Motor neuron (in vitro differentiated cells): ENCODE measurements around the gene PLOD3. TPM values are rescaled to one million over a fixed set of nuclear protein-coding genes. Genes with fewer than 3 reads are reported as not detected.
"Not testable (repeated sequence)": the region's sequence is repeated elsewhere in the genome, so short reads cannot be mapped to it uniquely, and the experiment has no call there.

Experiments used
- ATAC-seq, 8 experiments: fragments of 200-7000 bp; cut with Tn5 transposase; replicated peaks in 6 of 8; 2 replicates each; pipeline ENCODE4 v1.8.0; 2021; ENCODE audit warnings: mild to moderate bottlenecking in 8 of 8, moderate library complexity in 8 of 8
- H3K27ac ChIP-seq, 2 donors: fragments of 250-450 bp; sonication (Bioruptor Pico); 2 replicates each; pipeline ENCODE4 v1.9.0; 2021; ENCODE audit warnings: antibody characterized with exemption in 2 of 2, mild to moderate bottlenecking in 2 of 2, moderate library complexity in 1 of 2
- H3K4me1 ChIP-seq, 2 donors: fragments of 250-450 bp; sonication (Bioruptor Pico); replicated peaks in 1 of 2; 2 replicates each; pipeline ENCODE4 v1.6.1; 2021; ENCODE audit warnings: antibody characterized with exemption in 2 of 2, mild to moderate bottlenecking in 2 of 2, moderate library complexity in 1 of 2
- H3K4me3 ChIP-seq, 5 donors: fragments of 250-450 bp; sonication (Bioruptor Pico); 2 replicates each; pipeline ENCODE4 v1.9.0; 2021; ENCODE audit warnings: antibody characterized with exemption in 5 of 5, mild to moderate bottlenecking in 5 of 5, moderate library complexity in 4 of 5
- WGBS, 10 experiments: fragments of 450-650 bp; shearing (Covaris generic); methylation state at CpG; one replicate each; pipeline ENCODE4 v1.0.0; 2022; 5-methylcytosine and 5-hydroxymethylcytosine counted together
- in situ Hi-C, 9 experiments: fragments of 400-800 bp; cut with MboI; loops; one replicate each; pipeline ENCODE4 v1.15.0; 2021; ENCODE audit warnings: low sequenced_read_pairs in 9 of 9, low pct_unique_long_range_greater_than_20kb in 2 of 9; ENCODE audit not compliant: unreplicated experiment in 9 of 9
- total RNA-seq, 8 experiments: library from RNA; unstranded; fragments of 300-600 nt; gene quantifications; 2 replicates each; pipeline versions ENCODE4 v1.2.3 to v1.2.4, GENCODE V29; 2022

The PLOD3 gene
- total RNA-seq, 8 experiments from 2014 or later = 10.9 to 97.3 (median 28.1) TPM

DNA sequence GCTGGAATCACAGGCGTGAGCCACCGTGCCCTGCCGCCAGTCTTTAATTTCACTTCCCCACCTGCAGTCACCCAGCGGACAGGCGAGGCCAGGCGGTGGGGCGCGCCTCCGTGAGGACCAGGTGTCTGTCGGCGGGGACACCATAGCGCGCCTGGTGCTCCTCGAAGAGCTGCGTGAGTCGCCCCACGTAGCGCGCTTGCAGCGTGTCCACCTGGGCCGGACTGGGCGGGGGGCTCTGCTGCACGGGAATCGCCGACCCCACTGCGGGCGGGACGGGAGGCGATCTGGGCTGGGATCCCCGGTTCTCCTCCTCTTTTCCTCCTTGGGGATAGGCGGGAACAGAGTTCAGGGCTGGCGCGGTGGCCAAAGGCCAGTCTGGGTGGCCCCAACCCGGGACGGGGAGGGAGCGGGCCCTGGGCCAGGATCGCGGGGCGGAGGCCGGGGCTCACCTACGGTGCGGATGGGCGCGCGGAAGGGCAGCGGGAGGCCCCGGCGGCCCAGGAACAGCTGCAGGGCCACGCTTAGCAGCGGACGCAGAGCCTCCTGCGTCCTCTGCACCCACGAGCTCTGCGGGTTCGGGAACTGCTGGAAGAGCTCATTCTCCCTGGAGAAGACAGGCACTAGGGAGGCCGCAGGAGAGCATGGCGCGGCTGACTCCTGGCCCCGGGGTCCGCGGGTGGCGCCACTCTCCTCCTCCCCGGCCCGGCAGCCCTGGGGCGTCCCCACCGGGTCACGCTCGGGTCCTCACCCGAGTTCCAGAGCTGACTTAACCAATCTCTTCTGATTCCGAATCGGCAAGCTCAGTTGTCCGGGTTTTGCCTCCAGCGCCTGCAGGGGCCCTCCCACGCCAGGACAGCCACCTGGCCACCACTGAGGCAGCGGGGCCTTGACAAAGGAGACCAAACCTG, 15.4 kb downstream of the PLOD3 start:
- peak in 6 of 8 experiments; percentile 14 to 65 (median 40) for ATAC-seq
- Histone ChIP-seq H3K4me3 (no peak overlapping the region), H3K4me1 (peaks cover 0 to 15% of the 10 kb centered on the region in 2 donors), H3K27ac (no peak overlapping the region)
- in situ Hi-C loops = no loop called here
- 0 to 90% (median 29%) methylated on average over 1 to 8 of the region's 75 CpGs; no CpG with 5 or more reads in 4 of the 10 experiments for WGBS, 10 experiments

DNA sequence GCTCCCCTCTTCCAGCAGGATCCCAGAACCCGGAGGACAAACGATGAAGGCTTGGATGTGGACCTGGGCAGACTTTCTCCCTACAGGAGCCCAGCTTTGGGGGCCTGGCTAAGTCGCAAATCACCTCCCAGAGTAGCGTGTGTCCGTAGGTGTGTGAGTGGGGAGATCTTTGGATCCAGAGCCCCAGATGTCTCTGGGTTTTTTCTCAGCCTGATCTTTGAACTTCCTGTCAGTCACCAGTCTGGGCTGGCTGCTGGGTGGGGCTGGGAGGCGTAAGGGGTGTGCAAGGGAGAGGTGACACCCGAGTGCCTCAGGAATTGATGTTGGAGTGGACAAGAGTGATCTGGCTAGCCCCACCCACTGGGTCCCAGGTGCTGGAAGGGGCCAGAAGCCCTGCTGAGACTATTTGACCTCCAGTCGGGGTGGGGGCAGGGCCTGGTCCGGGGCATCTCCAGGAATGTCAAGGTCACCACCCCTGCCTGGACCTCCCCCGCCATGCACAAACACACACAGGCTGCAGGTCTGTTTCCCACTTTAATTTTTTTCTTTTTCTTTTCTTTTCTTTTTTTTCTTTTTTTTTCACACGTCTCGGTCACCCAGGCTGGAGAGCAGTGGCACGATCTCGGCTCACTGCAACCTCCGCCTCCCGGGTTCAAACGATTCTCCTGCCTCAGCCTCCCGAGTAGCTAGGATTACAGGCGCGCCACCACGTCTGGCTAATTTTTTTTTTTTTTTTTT, 16.4 kb downstream of the PLOD3 start, which contains the start of gene MOGAT3:
MOGAT3 (minus strand) TSS at position 175 of the 738 bp plus-strand sequence. CDS start 182 bp downstream, outside the sequence.
- H3K27ac ChIP-seq = no peak within 1 kb of the TSS
- peaks cover 0 to 15% of the 10 kb centered on the region in 2 donors for H3K4me1 ChIP-seq
- in situ Hi-C loops = no loop called here
- peak in 3 of 8 experiments; percentile 29 to 46 (median 37) for ATAC-seq
- WGBS, 10 experiments = 19 to 67% (median 49%) methylated on average over 2 to 17 of the region's 21 CpGs; no CpG with 5 or more reads in 1 of the 10 experiments
- H3K4me3 ChIP-seq = no peak within 1 kb of the TSS

- Histone ChIP-seq H3K27ac (no peak overlapping the region), H3K4me3 (no peak overlapping the region), H3K4me1 (peaks cover 0 to 15% of the 10 kb centered on the region in 2 donors)
- in situ Hi-C loops = no loop called here
- no peak for ATAC-seq
- no CpG with 5 or more reads among the region's 2 CpGs for WGBS, 10 experiments
These were observed 16.9 kb downstream of the PLOD3 start for GRCh38 chr7:101200504-101200861.

GRCh38 chr7:101199522-101199921, 17.9 kb downstream of the PLOD3 start:
- H3K27ac ChIP-seq, H3K4me3 ChIP-seq, ATAC-seq: not testable (repeated sequence)
- 67 to 100% (median 85%) methylated on average over 1 to 5 of the region's 10 CpGs; no CpG with 5 or more reads in 5 of the 10 experiments for WGBS, 10 experiments
- in situ Hi-C loops = loop anchor here in 1 of 9 experiments (25.0 kb wide), 1 partner anchor 312 kb away; the partner anchor contains the start of genes ACHE, SRRT and UFSP1
- peaks cover 0 to 15% of the 10 kb centered on the region in 2 donors for H3K4me1 ChIP-seq

GRCh38 chr7:101198476-101198875, 18.9 kb downstream of the PLOD3 start:
- whole genome bisulfite sequencing, 10 experiments = 87 to 95% methylated on average over 3 to 4 of the region's 14 CpGs; no CpG with 5 or more reads in 8 of the 10 experiments
- Histone ChIP-seq H3K27ac (no peak overlapping the region), H3K4me3 (no peak overlapping the region), H3K4me1 (peaks cover 0 to 15% of the 10 kb centered on the region in 2 donors)
- ATAC-seq = no peak
- in situ Hi-C loops = loop anchor here in 1 of 9 experiments (25.0 kb wide), 1 partner anchor 311 kb away; the partner anchor contains the start of genes ACHE, SRRT and UFSP1

DNA sequence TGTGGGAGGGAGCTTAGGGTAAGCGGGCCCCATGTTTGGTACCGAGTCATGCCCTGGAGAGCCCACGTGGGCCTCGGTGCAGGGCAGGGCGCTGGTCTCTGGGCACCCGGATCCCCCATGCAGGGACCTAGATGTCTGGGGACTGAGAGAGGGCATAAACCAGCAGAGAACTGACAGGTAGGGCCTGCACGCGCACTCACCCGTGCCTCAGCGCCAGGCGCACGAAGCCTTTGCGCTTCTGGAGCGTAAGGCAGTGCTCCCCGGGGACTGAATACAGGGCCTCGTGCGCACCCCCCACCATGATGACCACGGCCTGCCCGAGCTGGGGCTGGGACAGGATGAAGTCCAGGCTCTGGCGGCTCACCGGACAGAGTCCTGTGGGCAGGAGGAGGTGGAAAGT, 19.4 kb downstream of the PLOD3 start:
- 83% methylated on average over 2 of the region's 21 CpGs; no CpG with 5 or more reads in 9 of the 10 experiments for WGBS, 10 experiments
- ATAC-seq = no peak
- Histone ChIP-seq H3K4me3 (no peak overlapping the region), H3K27ac (no peak overlapping the region), H3K4me1 (peaks cover 0 to 15% of the 10 kb centered on the region in 2 donors)
- in situ Hi-C loops = loop anchor here in 1 of 9 experiments (25.0 kb wide), 1 partner anchor 311 kb away; the partner anchor contains the start of genes ACHE, SRRT and UFSP1

- peaks cover 0 to 5% of the 10 kb centered on the region in 2 donors for H3K4me1 ChIP-seq
- in situ Hi-C loops = loop anchor here in 1 of 9 experiments (25.0 kb wide), 1 partner anchor 309 kb away; the partner anchor contains the start of genes ACHE, SRRT and UFSP1
- H3K4me3 ChIP-seq = no peak overlapping the region
- 0 to 87% (median 80%) methylated on average over 1 to 3 of the region's 17 CpGs; no CpG with 5 or more reads in 7 of the 10 experiments for WGBS, 10 experiments
- H3K27ac ChIP-seq = peak overlapping the region in 1 of 2 donors; percentile 31
- no peak for ATAC-seq
These were observed 21.5 kb downstream of the PLOD3 start for GRCh38 chr7:101195884-101196283.

- in situ Hi-C loops = loop anchor here in 1 of 9 experiments (25.0 kb wide), 1 partner anchor 302 kb away; the partner anchor contains the start of genes ACHE, SRRT and UFSP1
- H3K4me1 ChIP-seq = no peaks in the 10 kb centered on the region
- WGBS, 10 experiments = 50 to 88% (median 59%) methylated on average over 2 to 8 of the region's 8 CpGs
- ATAC-seq = no peak
- H3K27ac ChIP-seq = no peak overlapping the region
- H3K4me3 ChIP-seq = no peak overlapping the region
These were observed 28.3 kb downstream of the PLOD3 start for GRCh38 chr7:101189109-101189508.

DNA sequence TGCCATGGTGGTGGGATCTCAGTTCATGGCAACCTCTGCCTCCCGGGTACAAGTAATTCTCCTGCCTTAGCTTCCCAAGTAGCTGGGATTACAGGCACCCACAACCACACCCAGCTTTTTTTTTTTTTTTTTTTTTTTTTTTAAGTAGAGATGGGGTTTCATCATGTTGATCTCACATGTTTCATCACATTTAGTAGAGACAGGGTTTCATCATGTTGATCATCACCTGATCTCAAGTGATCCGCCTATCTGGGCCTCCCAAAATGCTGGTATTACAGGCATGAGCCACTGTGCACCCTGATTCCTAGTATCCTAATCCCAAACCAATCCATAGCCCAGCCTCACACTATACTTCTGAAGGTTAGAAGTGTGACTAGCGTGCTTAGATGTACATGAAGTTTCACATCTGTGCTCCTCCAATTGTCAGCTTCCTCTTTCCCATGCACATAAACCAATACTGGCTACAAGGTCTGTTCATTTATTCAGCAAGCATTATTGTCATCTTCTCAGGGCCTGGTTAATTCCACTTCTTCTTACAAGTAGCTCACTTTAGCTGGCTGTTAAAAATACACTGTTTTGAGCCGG, 30.4 kb downstream of the PLOD3 start:
- H3K4me1 ChIP-seq = peaks cover 0 to 3% of the 10 kb centered on the region in 2 donors
- no peak for ATAC-seq
- 60 to 100% (median 89%) methylated on average over 1 to 3 of the region's 4 CpGs; no CpG with 5 or more reads in 4 of the 10 experiments for WGBS, 10 experiments
- no peak overlapping the region for H3K4me3 ChIP-seq
- in situ Hi-C loops = loop anchor here in 1 of 9 experiments (25.0 kb wide), 1 partner anchor 300 kb away; the partner anchor contains the start of genes ACHE, SRRT and UFSP1
- H3K27ac ChIP-seq = no peak overlapping the region

DNA sequence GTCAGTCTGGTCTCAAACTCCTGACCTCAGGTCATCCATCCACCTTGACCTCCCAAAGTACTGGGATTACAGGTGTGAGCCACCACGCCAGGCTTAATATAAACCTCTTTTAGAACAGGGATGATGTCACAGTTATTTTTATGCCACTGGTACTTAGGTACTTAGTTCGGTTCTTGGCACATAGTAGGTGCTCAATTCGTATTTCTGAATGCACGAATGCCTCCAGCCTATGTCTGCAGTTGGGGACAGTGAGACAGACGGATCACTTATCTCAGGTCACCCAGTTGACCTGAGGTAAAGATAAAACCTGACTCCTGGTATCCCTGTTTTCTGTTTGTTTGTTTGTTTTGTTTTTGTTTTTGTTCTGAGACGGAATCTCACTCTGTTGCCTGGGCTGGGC, 31.2 kb downstream of the PLOD3 start:
- Histone ChIP-seq H3K27ac (no peak overlapping the region), H3K4me3 (no peak overlapping the region), H3K4me1 (peaks cover 0 to 3% of the 10 kb centered on the region in 2 donors)
- 17 to 100% (median 78%) methylated on average over 1 to 6 of the region's 6 CpGs; no CpG with 5 or more reads in 1 of the 10 experiments for WGBS, 10 experiments
- no peak for ATAC-seq
- in situ Hi-C loops = loop anchor here in 1 of 9 experiments (25.0 kb wide), 1 partner anchor 299 kb away; the partner anchor contains the start of genes ACHE, SRRT and UFSP1

GRCh38 chr7:101185258-101185839, 32.0 kb downstream of the PLOD3 start:
- H3K27ac ChIP-seq = no peak overlapping the region
- WGBS, 10 experiments = 0 to 75% (median 58%) methylated on average over 1 to 5 of the region's 5 CpGs; no CpG with 5 or more reads in 1 of the 10 experiments
- peak in 2 of 8 experiments; percentile 4 to 26 for ATAC-seq
- in situ Hi-C loops = loop anchor here in 1 of 9 experiments (25.0 kb wide), 1 partner anchor 298 kb away; the partner anchor contains the start of genes ACHE, SRRT and UFSP1
- peaks cover 3 to 8% of the 10 kb centered on the region in 2 donors for H3K4me1 ChIP-seq
- H3K4me3 ChIP-seq = no peak overlapping the region
